Measurements from ENCODE around the gene CENPS.

The CENPS gene

DNA sequence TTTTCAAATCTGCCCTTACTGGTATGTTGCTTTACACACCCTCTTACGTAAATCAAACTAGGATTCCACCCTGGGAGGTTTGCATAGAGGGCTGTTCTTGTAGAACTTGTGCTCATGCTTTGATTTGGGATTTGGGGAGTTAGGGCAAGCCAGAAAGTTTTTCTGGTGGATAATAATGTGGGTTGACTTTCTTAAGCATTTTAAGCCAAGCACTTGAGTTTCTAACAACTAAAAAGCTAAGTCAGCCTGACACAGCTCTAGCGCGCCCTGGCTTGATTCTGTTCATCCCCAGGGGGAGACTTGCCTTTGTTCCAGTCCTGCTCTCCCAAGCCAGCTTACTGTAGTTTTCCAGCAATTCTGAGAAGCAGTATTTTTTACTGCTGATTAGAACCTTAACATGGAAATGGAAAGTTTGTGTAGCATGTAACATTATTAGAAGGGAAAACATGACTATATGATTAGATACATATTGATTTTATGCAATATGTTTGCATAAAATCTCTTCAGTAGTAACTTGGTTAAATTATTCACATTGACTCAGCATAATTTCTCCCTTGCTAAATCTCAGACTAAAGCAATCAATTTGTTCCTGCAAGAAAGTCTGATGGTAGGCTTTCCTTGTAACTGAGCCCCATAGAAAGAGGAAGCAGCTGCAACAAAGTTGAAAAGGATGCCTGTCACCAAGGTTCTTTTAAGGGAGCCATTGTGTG, 42.4 kb upstream of the CENPS start:
- POLR2A ChIA-PET = interaction anchor here (2.8 kb wide), 1 partner anchor 11 kb away, joined by 10 read pairs; the partner anchor contains the start of gene PGD
- TF ChIP-seq ARNT (IDR thresholded peaks at IDR 0.05) (no peak), BHLHE40 (IDR thresholded peaks at IDR 0.05; ENCODE audit: borderline replicate concordance) (no peak), ELF4 (IDR thresholded peaks at IDR 0.05) (no peak), L3MBTL2 (conservative IDR thresholded peaks at IDR 0.05) (no peak), HDGF (IDR thresholded peaks at IDR 0.05; ENCODE audit: borderline replicate concordance) (no peak), FOXM1 (IDR thresholded peaks at IDR 0.05; ENCODE audit: borderline replicate concordance) (no peak), TARDBP (IDR thresholded peaks at IDR 0.05) (no peak)
- CTCF ChIA-PET = interaction anchor here (0.7 kb wide), 1 partner anchor 438 kb away, joined by 4 read pairs; no protein-coding TSS in a partner anchor
- no peak for DNase-seq (ENCODE audit: extremely low spot score)

- no peak for DNase-seq (ENCODE audit: extremely low spot score)
- TF ChIP-seq FOXA1 (IDR thresholded peaks at IDR 0.05) (no peak), SUZ12 (IDR thresholded peaks at IDR 0.05) (no peak), L3MBTL2 (conservative IDR thresholded peaks at IDR 0.05) (no peak), ELF4 (IDR thresholded peaks at IDR 0.05) (no peak), FOXK2 (IDR thresholded peaks at IDR 0.05) (no peak), PKNOX1 (IDR thresholded peaks at IDR 0.05) (no peak), TARDBP (IDR thresholded peaks at IDR 0.05) (no peak), ZNF384 (IDR thresholded peaks at IDR 0.05) (no peak), SP1 (IDR thresholded peaks at IDR 0.05) (no peak), LEF1 (IDR thresholded peaks at IDR 0.05; ENCODE audit: borderline replicate concordance) (no peak), BHLHE40 (IDR thresholded peaks at IDR 0.05; ENCODE audit: borderline replicate concordance) (no peak)
- ChIA-PET CTCF (interaction anchor here (0.7 kb wide), 1 partner anchor 438 kb away, joined by 4 read pairs; no protein-coding TSS in a partner anchor), POLR2A (interaction anchor here (2.8 kb wide), 1 partner anchor 11 kb away, joined by 10 read pairs; the partner anchor contains the start of gene PGD)
Observed at GRCh38 chr1:10388387-10388715, 41.9 kb upstream of the CENPS start.

DNA sequence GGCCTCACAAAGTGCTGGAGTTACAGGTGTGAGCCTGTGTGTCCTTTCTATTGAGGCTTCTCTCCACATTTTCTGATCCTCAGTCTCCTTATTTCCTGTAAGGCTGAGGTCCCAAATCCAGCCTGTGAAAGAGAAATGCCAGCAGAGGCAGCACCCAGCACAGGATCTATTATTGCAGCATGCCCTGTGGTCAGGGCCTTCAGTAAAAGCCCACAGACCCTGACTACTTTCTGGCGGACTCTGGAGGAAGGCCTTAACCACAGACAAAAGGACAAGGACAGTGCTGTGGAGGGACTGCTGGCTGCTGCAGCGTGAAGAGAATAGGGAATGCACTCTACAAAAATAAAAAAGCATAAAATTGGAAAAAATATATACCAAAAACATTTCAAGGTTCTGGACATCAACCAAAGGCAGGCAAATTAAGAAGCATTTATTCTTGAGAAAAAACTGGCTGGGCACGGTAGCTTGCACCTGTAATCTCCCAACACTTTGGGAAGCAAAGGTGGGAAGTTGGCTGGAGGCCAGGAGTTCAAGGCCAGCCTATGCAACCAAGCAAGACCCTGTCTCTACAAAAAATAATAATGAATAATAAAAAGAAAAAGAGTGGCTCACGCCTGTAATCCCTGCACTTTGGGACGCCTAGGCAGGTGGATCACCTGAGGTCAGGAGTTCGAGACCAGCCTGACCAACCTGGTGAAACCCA, 40.8 kb upstream of the CENPS start:
- no peak for TF ChIP-seq FOXK2 (IDR thresholded peaks at IDR 0.05)
- TF ChIP-seq HDGF (IDR thresholded peaks at IDR 0.05; ENCODE audit: borderline replicate concordance) = no peak
- no peak for TF ChIP-seq FOXA1 (IDR thresholded peaks at IDR 0.05)
- ChIA-PET CTCF (no interaction called here), POLR2A (interaction anchor here (2.8 kb wide), 1 partner anchor 10 kb away, joined by 10 read pairs; the partner anchor contains the start of gene PGD)
- DNase-seq (ENCODE audit: extremely low spot score) = no peak

DNA sequence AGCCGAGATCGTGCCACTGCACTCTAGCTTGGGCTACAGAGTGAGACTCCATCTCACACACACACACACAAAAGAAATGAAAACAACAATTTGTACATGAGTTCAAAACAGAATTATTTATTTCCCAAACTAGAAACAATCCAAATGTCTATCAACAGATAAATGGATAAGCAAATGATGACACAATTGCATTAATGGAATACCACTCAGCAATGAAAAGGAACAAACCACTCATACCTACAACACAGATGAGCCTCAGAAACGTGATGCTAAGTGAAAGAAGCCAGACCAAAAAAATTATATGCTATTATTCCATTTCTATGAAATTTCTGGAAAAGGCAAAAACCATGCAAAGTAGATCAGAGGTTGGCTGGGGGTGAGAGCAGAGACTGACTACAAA, 33.4 kb upstream of the CENPS start:
- DNase-seq (ENCODE audit: extremely low spot score) = no peak
- POLR2A ChIA-PET = no interaction called here
- TF ChIP-seq HDGF (IDR thresholded peaks at IDR 0.05; ENCODE audit: borderline replicate concordance) = no peak
- TF ChIP-seq ZNF384 (IDR thresholded peaks at IDR 0.05) = no peak
- no peak for TF ChIP-seq SUZ12 (IDR thresholded peaks at IDR 0.05)
- no peak for TF ChIP-seq NFRKB (IDR thresholded peaks at IDR 0.05)
- no peak for TF ChIP-seq BHLHE40 (IDR thresholded peaks at IDR 0.05; ENCODE audit: borderline replicate concordance)
- TF ChIP-seq FOXA1 (IDR thresholded peaks at IDR 0.05) = no peak
- no peak for TF ChIP-seq TARDBP (IDR thresholded peaks at IDR 0.05)
- no peak for TF ChIP-seq PKNOX1 (IDR thresholded peaks at IDR 0.05)
- no peak for TF ChIP-seq SP1 (IDR thresholded peaks at IDR 0.05)
- TF ChIP-seq LEF1 (IDR thresholded peaks at IDR 0.05; ENCODE audit: borderline replicate concordance) = no peak
- no peak for TF ChIP-seq CTBP1 (IDR thresholded peaks at IDR 0.05; ENCODE audit: borderline replicate concordance)
- no peak for TF ChIP-seq L3MBTL2 (conservative IDR thresholded peaks at IDR 0.05)
- no peak for TF ChIP-seq ARNT (IDR thresholded peaks at IDR 0.05)
- CTCF ChIA-PET = no interaction called here

- CTCF ChIA-PET = interaction anchor here (0.6 kb wide), 1 partner anchor 22 kb away, joined by 3 read pairs; no protein-coding TSS in a partner anchor
- TF ChIP-seq BHLHE40 (IDR thresholded peaks at IDR 0.05; ENCODE audit: borderline replicate concordance) (no peak), CTBP1 (IDR thresholded peaks at IDR 0.05; ENCODE audit: borderline replicate concordance) (no peak), ARNT (IDR thresholded peaks at IDR 0.05) (no peak), NFRKB (IDR thresholded peaks at IDR 0.05) (no peak), SUZ12 (IDR thresholded peaks at IDR 0.05) (no peak), FOXA1 (IDR thresholded peaks at IDR 0.05) (no peak), ZNF384 (IDR thresholded peaks at IDR 0.05) (no peak), FOXK2 (IDR thresholded peaks at IDR 0.05) (no peak), FOXM1 (IDR thresholded peaks at IDR 0.05; ENCODE audit: borderline replicate concordance) (no peak), TARDBP (IDR thresholded peaks at IDR 0.05) (no peak), ELF4 (IDR thresholded peaks at IDR 0.05) (no peak)
- no peak for DNase-seq (ENCODE audit: extremely low spot score)
- POLR2A ChIA-PET = interaction anchor here (0.6 to 1.8 kb wide), 4 partner anchors 10 to 189 kb away, joined by 3 to 10 read pairs (median 4); partner anchors contain the start of gene KIF1B
Observed at GRCh38 chr1:10398278-10398733, 31.9 kb upstream of the CENPS start.

GRCh38 chr1:10398734-10399443, 31.3 kb upstream of the CENPS start, which contains the start of gene PGD:
PGD (plus strand) TSS chr1:10399064; CDS start chr1:10399118, 54 bp downstream.
- POLR2A ChIA-PET = interaction anchor here (0.6 to 1.8 kb wide), 6 partner anchors 11 to 189 kb away, joined by 3 to 10 read pairs (median 4); partner anchors contain the start of genes CENPS and KIF1B
- CTCF ChIA-PET = interaction anchor here (0.6 kb wide), 2 partner anchors 23 to 25 kb away, joined by 3 read pairs; no protein-coding TSS in a partner anchor
- DNase-seq (ENCODE audit: extremely low spot score) = peak; percentile 98
- TF ChIP-seq CTBP1 (IDR thresholded peaks at IDR 0.05; ENCODE audit: borderline replicate concordance) = peak; percentile 6; the same call in 1 of the 2 replicates
- TF ChIP-seq SP1 (IDR thresholded peaks at IDR 0.05) = peak; percentile 73
- no peak for TF ChIP-seq FOXK2 (IDR thresholded peaks at IDR 0.05)
- TF ChIP-seq L3MBTL2 (conservative IDR thresholded peaks at IDR 0.05) = peak; percentile 82
- peak; percentile 42; the same call in 1 of the 2 replicates for TF ChIP-seq LEF1 (IDR thresholded peaks at IDR 0.05; ENCODE audit: borderline replicate concordance)
- TF ChIP-seq FOXA1 (IDR thresholded peaks at IDR 0.05) = no peak
- TF ChIP-seq NFRKB (IDR thresholded peaks at IDR 0.05) = no peak
- TF ChIP-seq PKNOX1 (IDR thresholded peaks at IDR 0.05) = peak; percentile 99
